GM21717 (cell line): ENCODE measurements around the gene DOP1B.
"Not testable (repeated sequence)": the region's sequence is repeated elsewhere in the genome, so short reads cannot be mapped to it uniquely, and the experiment has no call there.

Source experiments
- ATAC-seq: cut with Tn5 transposase; IDR thresholded peaks from one replicate; pipeline ENCODE4 v1.9.1; 2021; ENCODE audit warnings: mild to moderate bottlenecking, moderate library complexity; ENCODE audit not compliant: unreplicated experiment

DOP1B gene

GRCh38 chr21:36156815-36157670, at the start of gene DOP1B:
Gene DOP1B (plus strand): TSS chr21:36156824. CDS start chr21:36164734, 7,910 bp downstream.
- ATAC-seq: peak; percentile 21

- ATAC-seq: no peak
These were observed 46.8 kb upstream of the DOP1B start for GRCh38 chr21:36109868-36110267.

- ATAC-seq: no peak
These were observed 45.4 kb upstream of the DOP1B start for GRCh38 chr21:36111238-36111637.

- ATAC-seq: no peak
These were observed 42.8 kb upstream of the DOP1B start for GRCh38 chr21:36113647-36114428.

GRCh38 chr21:36115138-36115730, 41.4 kb upstream of the DOP1B start:
- ATAC-seq: no peak

GRCh38 chr21:36117286-36117741, 39.3 kb upstream of the DOP1B start:
- ATAC-seq: no peak

- ATAC-seq: no peak
These were observed 36.2 kb upstream of the DOP1B start for GRCh38 chr21:36120304-36120888.

GRCh38 chr21:36122977-36123376, 33.6 kb upstream of the DOP1B start:
- no peak for ATAC-seq

GRCh38 chr21:36124395-36124794, 32.2 kb upstream of the DOP1B start:
- ATAC-seq: no peak

- no peak for ATAC-seq
These were observed 31.0 kb upstream of the DOP1B start for GRCh38 chr21:36125512-36126207.

- no peak for ATAC-seq
These were observed 30.4 kb upstream of the DOP1B start for GRCh38 chr21:36126208-36126565.

GRCh38 chr21:36126621-36127110, 30.0 kb upstream of the DOP1B start:
- no peak for ATAC-seq

- no peak for ATAC-seq
These were observed 29.2 kb upstream of the DOP1B start for GRCh38 chr21:36127250-36127904.

- no peak for ATAC-seq
These were observed 28.6 kb upstream of the DOP1B start for GRCh38 chr21:36127977-36128376.

- ATAC-seq: no peak
These were observed 27.4 kb upstream of the DOP1B start for GRCh38 chr21:36129219-36129618.

- not testable (repeated sequence) for ATAC-seq
These were observed 26.2 kb upstream of the DOP1B start for GRCh38 chr21:36130414-36130762.

GRCh38 chr21:36130839-36131238, 25.8 kb upstream of the DOP1B start:
- not testable (repeated sequence) for ATAC-seq

GRCh38 chr21:36132696-36133095, 23.9 kb upstream of the DOP1B start:
- no peak for ATAC-seq

GRCh38 chr21:36134803-36135390, 21.7 kb upstream of the DOP1B start, which contains the start of gene CBR3:
Gene CBR3 (plus strand): TSS chr21:36135079. CDS start chr21:36135193, 114 bp downstream.
- ATAC-seq: no peak
